Measurements from ENCODE around the gene MEA1. TPM values are rescaled to one million over a fixed set of nuclear protein-coding genes. Genes with fewer than 3 reads are reported as not detected.

Gene MEA1
- total RNA-seq, 1 experiment from 2014 or later: 64.8 TPM

DNA sequence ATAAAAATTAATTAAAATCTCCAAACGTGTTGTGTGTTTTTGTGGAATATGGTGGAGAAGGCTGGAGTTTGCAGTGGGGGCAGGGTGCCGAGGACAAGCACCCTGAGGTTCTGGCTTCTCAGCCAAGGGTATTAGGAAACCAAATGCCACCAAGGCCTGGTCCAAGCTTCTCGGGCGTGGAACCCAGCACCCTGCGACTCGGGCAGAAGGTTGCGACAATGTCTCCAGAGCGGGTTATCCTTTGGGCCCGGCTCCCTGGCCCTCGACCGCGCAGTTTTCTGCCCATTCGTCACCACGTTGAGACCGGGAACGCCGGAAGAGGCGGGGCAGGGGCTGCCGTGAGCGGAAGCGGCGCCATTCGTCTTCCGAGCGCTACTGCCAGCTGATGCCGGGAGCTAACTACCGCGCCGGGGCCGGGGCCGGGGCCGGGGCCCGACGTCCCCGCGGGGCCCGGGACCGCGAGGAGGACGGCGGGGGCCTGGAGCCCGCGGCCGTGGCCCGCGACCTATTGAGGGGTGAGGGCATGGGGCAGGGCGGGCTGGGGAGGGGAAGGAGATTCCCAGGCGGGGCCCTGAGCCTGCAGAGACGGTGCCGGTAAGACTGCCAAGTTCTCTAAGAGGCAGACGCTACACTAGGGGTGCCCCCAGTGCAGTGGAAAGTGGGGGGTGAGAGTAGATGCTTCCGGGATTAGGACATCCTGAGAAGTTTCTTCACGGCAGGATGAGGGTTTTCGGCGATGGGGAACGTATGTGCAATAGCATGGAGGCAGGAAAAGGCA, 7.7 kb upstream of the MEA1 start, which contains the start of gene RRP36:
TSS of gene RRP36 (plus strand) at position 354 of the 778 bp plus-strand sequence. CDS start at position 386, 32 bp downstream.
- Histone ChIP-seq H3K36me3 (ENCODE audit: control insufficient read depth in 1 of 2, insufficient read depth in 2 of 2, low read length in 2 of 2) (peaks cover 20 to 22% of the 10 kb centered on the region in 2 experiments), H3K27me3 (ENCODE audit: insufficient read depth, low read length) (no peaks in the 10 kb centered on the region), H3K79me2 (ENCODE audit: insufficient read depth, low read length) (peaks cover 55% of the 10 kb centered on the region), H4K20me1 (ENCODE audit: insufficient read depth) (no peaks in the 10 kb centered on the region), H3K4me3 (replicated peaks in 1 of 2; ENCODE audit: low read depth in 1 of 2, low read length in 2 of 2) (peak within 1 kb of the TSS; percentile 75 to 96), H3K27ac (ENCODE audit: low read depth, low read length) (peak within 1 kb of the TSS; percentile 80), H3K4me1 (ENCODE audit: control insufficient read depth in 1 of 2, insufficient read depth in 2 of 2, low read length in 2 of 2) (peaks cover 9 to 20% of the 10 kb centered on the region in 2 experiments), H3K9me2 (ENCODE audit: insufficient read depth) (no peaks in the 10 kb centered on the region), H3K4me2 (ENCODE audit: low read length) (peak within 1 kb of the TSS; percentile 94), H3K9me3 (ENCODE audit: control insufficient read depth in 1 of 2, insufficient read depth in 1 of 2, low read depth in 1 of 2, low read length in 2 of 2) (no peaks in the 10 kb centered on the region), H3K9ac (ENCODE audit: low read length) (peak within 1 kb of the TSS; percentile 93), H2AFZ (ENCODE audit: low read depth, low read length, poor library complexity, severe bottlenecking) (no peak within 1 kb of the TSS)
- no peak for DNase-seq (ENCODE audit: low read depth, low spot score)
- BruUV-seq (replicated peaks): no TSS peak
- CTCF ChIA-PET: interaction anchor here (0.8 kb wide), 1 partner anchor 122 kb away, joined by 3 read pairs; no protein-coding TSS in a partner anchor
- peak; percentile 90 for ATAC-seq
- intact Hi-C loops (cut with micrococcal nuclease): no loop called here
- RAD21 ChIA-PET (ENCODE audit: low non-redundant PET in 1 of 2, low total read pairs in 2 of 2, uncharacterized antibody in 2 of 2, unreplicated experiment in 2 of 2): interaction anchor here (0.7 to 1.3 kb wide), 2 partner anchors 7 to 1287 kb away, joined by 3 read pairs; partner anchors contain the start of genes KLHDC3 (in 1 of the 2) and MEA1 (in 1 of the 2)
- POLR2A ChIA-PET: interaction anchor here (0.6 to 2.2 kb wide), 5 partner anchors 12 to 122 kb away, joined by 3 to 7 read pairs (median 4); partner anchors contain the start of genes CNPY3 and PEX6
- TF ChIP-seq ELF1 (IDR thresholded peaks at IDR 0.05; ENCODE audit: borderline replicate concordance, low read depth) (no peak), YY1 (IDR thresholded peaks at IDR 0.05; ENCODE audit: extremely low read depth, insufficient replicate concordance, low read depth, low read length) (peak; percentile 87), SRF (IDR thresholded peaks at IDR 0.05; ENCODE audit: low read depth) (no peak), JUND (IDR thresholded peaks at IDR 0.05) (no peak), POLR2A (IDR thresholded peaks at IDR 0.05; ENCODE audit: borderline replicate concordance, extremely low read depth, insufficient read depth, insufficient read length) (peak; percentile 56), RAD21 (IDR thresholded peaks at IDR 0.05; ENCODE audit: low read depth) (no peak), SP1 (IDR thresholded peaks at IDR 0.05; ENCODE audit: low read depth) (no peak), FOSL1 (IDR thresholded peaks at IDR 0.05; ENCODE audit: low read depth) (no peak), CBX3 (IDR thresholded peaks at IDR 0.05; ENCODE audit: low read depth) (no peak), POLR2AphosphoS5 (IDR thresholded peaks at IDR 0.05; ENCODE audit: low read depth, low read length) (peak; percentile 83), EZH2 (IDR thresholded peaks at IDR 0.05) (no peak), EGR1 (IDR thresholded peaks at IDR 0.05; ENCODE audit: low read depth) (no peak), EZH2phosphoT487 (IDR thresholded peaks at IDR 0.05; ENCODE audit: borderline replicate concordance) (no peak), ZNF274 (IDR thresholded peaks at IDR 0.05; ENCODE audit: low read depth, low read length) (no peak), CEBPB (IDR thresholded peaks at IDR 0.05; ENCODE audit: low read depth) (no peak)
- TF ChIP-seq, protein P1, sequence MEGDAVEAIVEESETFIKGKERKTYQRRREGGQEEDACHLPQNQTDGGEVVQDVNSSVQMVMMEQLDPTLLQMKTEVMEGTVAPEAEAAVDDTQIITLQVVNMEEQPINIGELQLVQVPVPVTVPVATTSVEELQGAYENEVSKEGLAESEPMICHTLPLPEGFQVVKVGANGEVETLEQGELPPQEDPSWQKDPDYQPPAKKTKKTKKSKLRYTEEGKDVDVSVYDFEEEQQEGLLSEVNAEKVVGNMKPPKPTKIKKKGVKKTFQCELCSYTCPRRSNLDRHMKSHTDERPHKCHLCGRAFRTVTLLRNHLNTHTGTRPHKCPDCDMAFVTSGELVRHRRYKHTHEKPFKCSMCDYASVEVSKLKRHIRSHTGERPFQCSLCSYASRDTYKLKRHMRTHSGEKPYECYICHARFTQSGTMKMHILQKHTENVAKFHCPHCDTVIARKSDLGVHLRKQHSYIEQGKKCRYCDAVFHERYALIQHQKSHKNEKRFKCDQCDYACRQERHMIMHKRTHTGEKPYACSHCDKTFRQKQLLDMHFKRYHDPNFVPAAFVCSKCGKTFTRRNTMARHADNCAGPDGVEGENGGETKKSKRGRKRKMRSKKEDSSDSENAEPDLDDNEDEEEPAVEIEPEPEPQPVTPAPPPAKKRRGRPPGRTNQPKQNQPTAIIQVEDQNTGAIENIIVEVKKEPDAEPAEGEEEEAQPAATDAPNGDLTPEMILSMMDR (IDR thresholded peaks at IDR 0.05 in 2 of 3, conservative IDR thresholded peaks at IDR 0.05 in 1 of 3; ENCODE audit: borderline replicate concordance in 1 of 3, insufficient read depth in 1 of 3, low read depth in 2 of 3, low read length in 2 of 3): no peak
- TF ChIP-seq, protein P2, sequence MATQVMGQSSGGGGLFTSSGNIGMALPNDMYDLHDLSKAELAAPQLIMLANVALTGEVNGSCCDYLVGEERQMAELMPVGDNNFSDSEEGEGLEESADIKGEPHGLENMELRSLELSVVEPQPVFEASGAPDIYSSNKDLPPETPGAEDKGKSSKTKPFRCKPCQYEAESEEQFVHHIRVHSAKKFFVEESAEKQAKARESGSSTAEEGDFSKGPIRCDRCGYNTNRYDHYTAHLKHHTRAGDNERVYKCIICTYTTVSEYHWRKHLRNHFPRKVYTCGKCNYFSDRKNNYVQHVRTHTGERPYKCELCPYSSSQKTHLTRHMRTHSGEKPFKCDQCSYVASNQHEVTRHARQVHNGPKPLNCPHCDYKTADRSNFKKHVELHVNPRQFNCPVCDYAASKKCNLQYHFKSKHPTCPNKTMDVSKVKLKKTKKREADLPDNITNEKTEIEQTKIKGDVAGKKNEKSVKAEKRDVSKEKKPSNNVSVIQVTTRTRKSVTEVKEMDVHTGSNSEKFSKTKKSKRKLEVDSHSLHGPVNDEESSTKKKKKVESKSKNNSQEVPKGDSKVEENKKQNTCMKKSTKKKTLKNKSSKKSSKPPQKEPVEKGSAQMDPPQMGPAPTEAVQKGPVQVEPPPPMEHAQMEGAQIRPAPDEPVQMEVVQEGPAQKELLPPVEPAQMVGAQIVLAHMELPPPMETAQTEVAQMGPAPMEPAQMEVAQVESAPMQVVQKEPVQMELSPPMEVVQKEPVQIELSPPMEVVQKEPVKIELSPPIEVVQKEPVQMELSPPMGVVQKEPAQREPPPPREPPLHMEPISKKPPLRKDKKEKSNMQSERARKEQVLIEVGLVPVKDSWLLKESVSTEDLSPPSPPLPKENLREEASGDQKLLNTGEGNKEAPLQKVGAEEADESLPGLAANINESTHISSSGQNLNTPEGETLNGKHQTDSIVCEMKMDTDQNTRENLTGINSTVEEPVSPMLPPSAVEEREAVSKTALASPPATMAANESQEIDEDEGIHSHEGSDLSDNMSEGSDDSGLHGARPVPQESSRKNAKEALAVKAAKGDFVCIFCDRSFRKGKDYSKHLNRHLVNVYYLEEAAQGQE (IDR thresholded peaks at IDR 0.05; ENCODE audit: low read depth): no peak
- TF ChIP-seq, protein P3, sequence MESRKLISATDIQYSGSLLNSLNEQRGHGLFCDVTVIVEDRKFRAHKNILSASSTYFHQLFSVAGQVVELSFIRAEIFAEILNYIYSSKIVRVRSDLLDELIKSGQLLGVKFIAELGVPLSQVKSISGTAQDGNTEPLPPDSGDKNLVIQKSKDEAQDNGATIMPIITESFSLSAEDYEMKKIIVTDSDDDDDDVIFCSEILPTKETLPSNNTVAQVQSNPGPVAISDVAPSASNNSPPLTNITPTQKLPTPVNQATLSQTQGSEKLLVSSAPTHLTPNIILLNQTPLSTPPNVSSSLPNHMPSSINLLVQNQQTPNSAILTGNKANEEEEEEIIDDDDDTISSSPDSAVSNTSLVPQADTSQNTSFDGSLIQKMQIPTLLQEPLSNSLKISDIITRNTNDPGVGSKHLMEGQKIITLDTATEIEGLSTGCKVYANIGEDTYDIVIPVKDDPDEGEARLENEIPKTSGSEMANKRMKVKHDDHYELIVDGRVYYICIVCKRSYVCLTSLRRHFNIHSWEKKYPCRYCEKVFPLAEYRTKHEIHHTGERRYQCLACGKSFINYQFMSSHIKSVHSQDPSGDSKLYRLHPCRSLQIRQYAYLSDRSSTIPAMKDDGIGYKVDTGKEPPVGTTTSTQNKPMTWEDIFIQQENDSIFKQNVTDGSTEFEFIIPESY (IDR thresholded peaks at IDR 0.05; ENCODE audit: extremely low read depth, insufficient replicate concordance, low read length): no peak
- TF ChIP-seq, protein P4, sequence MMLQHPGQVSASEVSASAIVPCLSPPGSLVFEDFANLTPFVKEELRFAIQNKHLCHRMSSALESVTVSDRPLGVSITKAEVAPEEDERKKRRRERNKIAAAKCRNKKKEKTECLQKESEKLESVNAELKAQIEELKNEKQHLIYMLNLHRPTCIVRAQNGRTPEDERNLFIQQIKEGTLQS (IDR thresholded peaks at IDR 0.05): no peak
